GM12891 (cell line): ENCODE measurements around the gene EMILIN2.
A peak's percentile ranks its signal among the peaks of the same experiment; 100 is the strongest.

ENCODE experiments used
- DNase-seq: peaks from one replicate; pipeline ENCODE4 v3.0.0; 2011; ENCODE audit warnings: low spot score; ENCODE audit not compliant: insufficient read length
- FAIRE-seq: peaks from 2 replicates; lab custom pipeline; 2011; peaks lifted over from hg19 to GRCh38; lab: Jason Lieb, UNC
- PAX5 ChIP-seq: IDR thresholded peaks from 2 replicates; pipeline ENCODE4 v1.6.1; 2011; ENCODE audit warnings: low read length, moderate library complexity, mild to moderate bottlenecking; ENCODE audit not compliant: insufficient read depth, severe bottlenecking
- POLR2A ChIP-seq: IDR thresholded peaks from 2 replicates; pipeline ENCODE4 v1.6.1; 2011; ENCODE audit warnings: low read depth, low read length, control low read depth
- POLR2AphosphoS5 ChIP-seq: IDR thresholded peaks from 2 replicates; pipeline ENCODE4 v1.6.1; 2011; ENCODE audit warnings: low read depth, low read length, control low read depth
- POU2F2 ChIP-seq: IDR thresholded peaks from 2 replicates; pipeline ENCODE4 v1.6.1; 2011; ENCODE audit warnings: low read depth, mild to moderate bottlenecking, control low read depth, low read length, moderate library complexity
- SPI1 ChIP-seq: IDR thresholded peaks from 2 replicates; pipeline ENCODE4 v1.6.1; 2011; ENCODE audit warnings: low read depth, low read length, control low read depth
- TAF1 ChIP-seq: IDR thresholded peaks from 2 replicates; pipeline ENCODE4 v1.6.1; 2011; ENCODE audit warnings: low read depth, low read length, control low read depth

Gene EMILIN2

DNA sequence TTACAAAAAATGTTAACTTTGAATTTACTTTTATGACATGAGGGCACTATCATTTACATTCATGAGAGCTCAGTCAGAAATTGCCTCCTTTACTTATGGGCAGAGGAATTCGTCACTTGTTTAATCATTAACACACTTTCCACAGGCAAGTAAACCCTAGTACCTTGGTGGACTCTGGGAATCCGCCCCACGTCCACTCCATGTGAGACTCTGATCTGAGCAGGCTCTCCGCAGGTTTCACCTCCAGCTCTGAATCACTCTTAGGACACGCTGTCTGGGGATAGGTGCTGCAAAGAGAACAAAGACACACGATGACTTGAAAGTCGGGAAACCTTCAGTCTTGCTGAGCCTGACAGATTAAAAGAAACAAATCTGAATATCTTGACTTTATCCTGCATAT lies 92.5 kb downstream of the EMILIN2 start:
- no peak for DNase-seq
- TF ChIP-seq SPI1 = no peak
- FAIRE-seq = no peak

DNA sequence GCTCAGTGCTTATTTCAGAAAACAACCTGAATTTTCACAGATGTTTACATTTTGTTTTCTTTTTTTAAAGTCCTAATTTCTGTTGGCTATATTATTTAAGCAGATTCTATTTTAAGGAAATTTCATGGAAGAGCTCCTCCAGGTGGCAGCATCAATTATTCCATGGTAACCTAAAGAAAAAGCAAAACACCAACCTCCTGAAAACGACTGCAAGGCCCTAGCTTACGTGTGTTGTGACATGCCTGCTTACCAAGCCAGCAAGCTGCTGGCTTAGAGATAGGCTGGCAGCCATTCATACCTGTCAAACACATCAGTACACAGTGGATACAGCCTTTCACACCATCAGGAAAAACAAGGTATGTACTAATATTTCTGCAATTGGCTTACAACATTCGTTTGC lies 101.2 kb downstream of the EMILIN2 start:
- DNase-seq (no peak), FAIRE-seq (no peak)
- TF ChIP-seq POLR2A = no peak
- no peak for TF ChIP-seq POU2F2
- TF ChIP-seq POLR2AphosphoS5 = no peak
- TF ChIP-seq PAX5 = no peak
- no peak for TF ChIP-seq TAF1
- TF ChIP-seq SPI1 = no peak

DNA sequence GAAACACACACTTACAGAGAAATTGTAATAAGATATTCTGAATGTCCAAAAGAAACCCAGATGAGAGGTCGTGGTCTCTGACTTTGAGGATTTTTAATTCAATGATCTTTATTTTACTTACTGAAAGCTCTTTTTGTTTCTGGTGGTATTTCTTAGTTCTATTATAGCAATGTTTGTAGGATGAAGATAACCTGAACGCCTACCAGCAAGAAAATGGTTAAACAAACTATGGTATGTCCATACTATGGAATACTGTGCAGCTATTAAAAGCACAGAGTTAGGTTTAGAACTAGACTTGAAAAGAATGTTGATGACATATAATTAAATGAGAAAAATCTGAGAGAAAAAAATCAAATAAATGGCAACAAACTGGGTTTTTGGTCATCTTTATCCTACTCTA lies 105.8 kb downstream of the EMILIN2 start:
- no peak for FAIRE-seq
- no peak for TF ChIP-seq SPI1
- TF ChIP-seq POU2F2 = no peak
- TF ChIP-seq POLR2AphosphoS5 = no peak
- TF ChIP-seq PAX5 = no peak
- no peak for TF ChIP-seq TAF1
- no peak for TF ChIP-seq POLR2A
- DNase-seq = no peak

DNA sequence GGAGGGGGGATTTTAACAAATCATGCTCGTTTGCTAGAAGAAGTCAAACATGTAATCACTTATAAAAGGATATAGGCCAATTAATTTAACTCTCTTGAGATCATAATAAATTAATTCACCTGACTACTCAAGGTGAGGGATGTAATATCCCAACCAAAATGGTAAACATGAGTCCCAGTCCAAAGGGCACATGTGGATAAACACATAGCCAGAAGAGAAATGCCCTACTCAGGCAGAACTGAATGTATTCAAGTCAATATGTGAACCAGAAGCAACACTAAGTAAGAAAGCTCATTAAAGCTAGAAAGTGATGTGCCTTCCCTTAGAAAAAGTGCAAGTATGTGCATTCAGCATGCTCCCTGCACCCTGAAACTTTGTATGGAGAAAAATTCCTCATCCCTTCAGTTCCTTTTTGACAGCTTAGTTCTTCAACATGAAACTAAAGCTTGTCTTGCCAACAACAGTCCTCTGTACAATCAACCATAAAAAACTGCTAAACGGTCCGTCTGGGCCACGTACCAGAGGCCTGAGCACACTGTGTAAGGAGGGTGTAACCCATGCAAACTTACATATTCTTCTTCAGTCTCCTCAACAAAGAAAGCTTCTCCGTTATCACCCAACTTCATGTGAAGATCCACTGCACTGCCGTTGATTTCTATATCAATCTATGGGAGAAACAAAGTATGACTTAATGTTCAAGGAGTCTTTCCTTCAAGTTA lies 107.3 kb downstream of the EMILIN2 start:
- DNase-seq (no peak), FAIRE-seq (no peak)
- no peak for TF ChIP-seq TAF1
- TF ChIP-seq POLR2AphosphoS5 = no peak
- TF ChIP-seq SPI1 = no peak
- no peak for TF ChIP-seq PAX5
- no peak for TF ChIP-seq POLR2A
- TF ChIP-seq POU2F2 = no peak

DNA sequence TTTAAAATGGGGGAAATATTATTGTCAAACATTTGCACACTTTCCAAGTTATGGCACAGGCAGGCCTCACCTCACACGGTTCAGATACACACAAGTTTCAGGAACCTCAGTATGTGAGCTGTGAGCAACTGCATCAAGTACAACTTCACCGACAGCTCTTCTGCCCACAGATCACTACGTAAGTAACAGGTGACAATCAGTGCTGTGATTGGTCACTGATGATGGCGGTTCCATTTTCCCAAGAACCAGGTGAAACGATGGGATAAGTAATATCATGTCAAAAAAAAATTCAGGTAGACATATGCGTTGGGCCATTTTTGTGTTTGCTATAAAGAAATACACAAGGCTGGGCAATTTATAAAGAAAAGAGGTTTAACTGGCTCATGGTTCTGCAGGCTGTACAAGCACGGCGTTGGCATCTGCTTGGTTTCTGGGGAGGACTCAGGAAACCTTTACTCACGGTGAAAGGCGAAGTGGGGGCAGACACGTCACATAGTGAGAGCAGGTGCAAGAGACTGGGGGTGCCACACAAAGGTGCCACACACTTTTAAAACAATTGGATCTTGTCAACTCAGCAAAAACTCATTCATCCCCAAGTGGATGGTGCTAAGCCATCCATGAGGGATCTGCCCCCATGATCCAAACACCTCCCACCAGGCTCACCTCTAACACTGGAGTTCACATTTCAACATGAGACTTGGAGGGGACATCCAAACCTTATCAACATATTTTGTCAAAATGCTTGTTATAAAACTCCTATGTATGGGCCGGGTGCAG lies 108.3 kb downstream of the EMILIN2 start:
- FAIRE-seq (no peak), DNase-seq (no peak)
- TF ChIP-seq POLR2A (no peak), POU2F2 (no peak), POLR2AphosphoS5 (no peak), PAX5 (no peak), TAF1 (no peak), SPI1 (no peak)

DNA sequence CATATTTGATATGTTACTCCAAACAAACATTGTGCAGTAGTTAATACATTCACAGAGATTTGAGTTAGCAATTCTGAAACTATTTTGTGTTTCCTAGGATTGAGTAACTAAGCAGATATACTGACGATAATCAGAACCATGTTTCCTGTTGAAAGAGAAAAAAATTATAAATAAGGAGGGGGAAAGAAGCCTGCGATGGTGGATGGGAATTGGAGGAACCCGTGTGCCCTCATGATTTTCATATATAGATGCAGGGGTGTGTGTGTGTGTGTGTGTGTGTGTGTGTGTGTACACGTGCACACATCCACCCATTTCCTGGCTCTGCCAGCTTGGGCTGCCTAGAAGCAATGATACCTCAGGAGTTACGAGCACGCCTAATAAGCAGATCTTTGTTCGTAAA lies 109.2 kb downstream of the EMILIN2 start:
- no peak for DNase-seq
- no peak for TF ChIP-seq SPI1
- no peak for TF ChIP-seq POU2F2
- no peak for TF ChIP-seq PAX5
- FAIRE-seq = no peak

DNA sequence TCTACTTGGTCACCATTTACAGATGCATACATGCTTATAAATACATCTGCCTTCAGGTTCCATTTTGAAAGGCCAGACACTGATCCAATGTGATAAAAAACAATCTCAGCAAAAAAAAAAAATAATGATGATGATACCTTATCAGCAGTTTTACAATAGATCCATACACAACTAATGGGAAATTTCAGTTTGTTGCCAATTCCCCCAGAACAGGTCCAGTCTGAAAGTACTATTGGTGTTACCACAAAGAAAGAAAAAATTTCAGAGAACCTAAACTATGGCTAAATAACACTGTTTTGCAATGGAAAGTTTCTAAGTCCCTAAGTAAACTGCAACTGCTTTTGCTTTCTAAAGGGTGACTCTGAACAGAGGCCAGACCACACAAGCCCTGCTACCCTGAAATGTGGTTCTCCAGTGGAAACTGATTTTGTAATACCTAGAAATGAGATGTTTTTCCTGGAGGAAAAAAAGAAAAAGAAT lies 112.1 kb downstream of the EMILIN2 start:
- DNase-seq (no peak), FAIRE-seq (peak; percentile 80)
- TF ChIP-seq POLR2A = no peak

DNA sequence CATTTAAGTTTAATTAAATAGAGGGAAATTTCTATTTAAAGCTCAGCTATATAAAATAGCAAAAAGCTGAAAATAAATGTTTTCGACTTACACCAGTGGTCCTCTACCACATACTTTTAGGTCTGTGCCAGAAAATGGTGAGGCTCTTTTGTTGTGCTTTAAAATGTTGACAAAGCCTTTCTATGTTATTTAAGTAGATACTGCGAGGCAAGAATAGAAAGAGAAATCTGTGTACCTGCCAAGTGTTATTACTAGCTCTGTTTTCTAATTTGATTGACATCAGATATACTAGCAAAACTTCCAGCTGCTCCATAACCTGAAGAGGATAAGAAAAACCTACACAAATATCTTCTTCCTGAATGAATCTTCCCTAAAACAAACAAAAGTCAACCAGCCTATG lies 112.5 kb downstream of the EMILIN2 start:
- DNase-seq (no peak), FAIRE-seq (no peak)
- TF ChIP-seq POLR2A (no peak), POLR2AphosphoS5 (no peak)

DNA sequence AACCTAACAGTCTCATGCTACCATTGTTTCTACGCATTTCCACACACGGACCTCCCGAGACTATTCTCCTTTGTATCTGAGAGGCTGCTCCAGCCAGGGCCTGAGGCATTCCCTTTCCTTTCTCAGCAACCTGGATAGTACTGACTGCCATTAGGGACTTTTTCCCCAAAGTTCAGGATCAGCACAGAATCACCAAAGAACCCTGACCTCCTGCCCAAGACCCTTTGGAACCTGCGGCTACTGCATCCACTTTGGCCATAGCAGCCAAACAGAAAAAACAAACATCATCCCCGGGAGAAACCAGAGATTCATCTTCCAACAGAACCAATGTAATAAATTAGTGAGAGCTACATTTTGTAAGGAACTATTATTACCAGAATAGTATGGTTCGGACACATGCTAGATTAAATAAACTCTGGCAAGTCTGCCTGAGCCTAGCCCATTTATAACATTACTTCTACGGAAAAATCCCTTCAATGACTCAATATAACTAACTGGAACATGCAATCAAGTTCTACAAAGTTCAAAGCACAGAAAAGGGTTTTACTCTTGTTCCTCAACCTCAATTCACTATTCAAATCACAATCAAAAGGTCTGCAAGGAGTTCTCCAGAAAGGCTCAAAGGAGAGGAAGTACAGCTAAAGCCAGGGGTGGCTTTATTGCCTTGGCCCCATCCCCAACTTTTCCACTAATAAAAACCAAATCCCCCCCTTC lies 114.3 kb downstream of the EMILIN2 start:
- FAIRE-seq (peak; percentile 78), DNase-seq (no peak)
- no peak for TF ChIP-seq POU2F2
- TF ChIP-seq PAX5 = no peak
- TF ChIP-seq SPI1 = no peak
- no peak for TF ChIP-seq TAF1

DNA sequence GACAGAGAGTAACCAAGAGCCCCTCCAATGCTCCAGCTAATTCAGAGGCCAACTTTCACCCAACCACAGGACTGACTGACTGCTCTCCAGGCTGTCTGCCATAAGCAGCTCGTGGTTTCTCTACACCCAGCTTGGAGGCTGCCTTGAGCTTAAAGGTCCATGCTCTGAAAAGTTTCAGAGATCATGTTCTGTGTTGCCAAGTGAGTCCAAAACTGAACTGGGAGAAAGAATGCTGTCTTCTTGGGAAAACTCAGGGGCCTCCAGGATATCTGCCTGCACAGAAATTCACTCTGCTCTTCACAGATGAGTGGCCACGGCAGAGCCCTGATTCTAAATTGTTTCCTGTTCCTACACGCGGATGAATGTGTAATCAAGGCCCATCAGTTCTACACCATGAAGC lies 115.0 kb downstream of the EMILIN2 start:
- peak; percentile 76 for FAIRE-seq
- no peak for DNase-seq
- TF ChIP-seq POLR2A = no peak
- TF ChIP-seq PAX5 = peak; percentile 31
